ENCODE results near the gene POFUT2.
A peak's percentile ranks its signal among the peaks of the same experiment; 100 is the strongest.
"Not testable (repeated sequence)": the region's sequence is repeated elsewhere in the genome, so short reads cannot be mapped to it uniquely, and the experiment has no call there.

Gene POFUT2

DNA sequence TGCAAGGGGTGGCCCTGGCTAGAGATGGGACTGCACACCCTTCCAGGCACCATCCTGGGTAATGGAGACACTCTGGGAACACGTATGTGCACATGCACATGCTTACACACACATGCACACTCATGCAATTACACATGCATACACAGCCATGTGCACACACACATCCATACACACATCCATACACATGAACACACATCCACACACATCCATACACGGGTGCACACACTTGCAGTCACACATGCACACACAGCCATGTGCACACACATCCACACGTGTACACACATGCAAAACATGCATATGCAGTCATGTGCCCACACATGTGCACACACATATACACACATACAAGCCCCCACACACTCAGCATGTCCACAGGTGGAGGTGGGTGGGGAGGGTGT is 22.3 kb upstream of the POFUT2 start:
- DNase-seq: no peak

- peak; percentile 20 to 54 for DNase-seq
Observed at GRCh38 chr21:45309069-45309986, 21.6 kb upstream of the POFUT2 start.

DNA sequence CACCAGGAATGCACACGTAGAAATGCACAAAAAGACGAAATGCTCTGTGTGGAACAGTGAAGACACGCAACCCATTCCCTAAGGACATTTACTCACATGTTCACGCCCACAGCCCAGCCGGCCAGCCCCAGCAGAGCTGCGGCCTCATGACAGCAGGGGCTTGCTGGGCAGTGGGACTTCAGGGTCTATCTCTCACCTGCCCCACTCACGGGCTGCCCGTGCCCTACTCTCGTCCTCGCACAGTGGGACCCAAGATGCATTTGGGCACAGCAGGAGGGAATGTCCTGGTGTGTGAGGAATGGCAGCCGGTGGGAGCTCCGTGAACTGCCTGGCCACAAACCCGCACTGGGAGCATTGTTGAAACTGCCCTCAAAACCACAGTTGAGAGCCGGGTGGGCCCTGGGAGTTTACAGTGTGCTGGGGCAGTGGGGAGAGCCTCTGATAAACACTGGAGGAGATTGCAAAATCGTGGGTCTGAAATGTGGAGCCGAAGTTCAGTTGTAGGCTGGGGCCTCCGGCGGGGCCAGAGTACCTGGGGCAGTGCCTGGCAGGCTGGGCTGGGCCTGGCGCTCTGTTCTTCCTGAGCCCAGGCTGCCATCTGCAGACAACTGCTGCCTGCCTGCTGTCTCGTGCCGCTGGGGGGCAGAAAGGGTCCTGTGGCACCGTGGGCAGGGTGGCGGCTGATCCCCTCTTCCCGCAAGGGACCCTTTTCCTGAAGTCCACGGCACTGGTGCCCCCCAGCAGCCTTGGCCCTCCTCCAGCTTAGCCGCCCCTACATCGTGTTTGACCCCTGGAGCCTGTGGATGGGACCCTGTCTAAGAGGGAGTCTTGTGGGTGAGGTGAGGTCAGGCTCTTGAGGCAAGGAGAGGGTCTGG is 20.7 kb upstream of the POFUT2 start:
- DNase-seq: no peak

DNA sequence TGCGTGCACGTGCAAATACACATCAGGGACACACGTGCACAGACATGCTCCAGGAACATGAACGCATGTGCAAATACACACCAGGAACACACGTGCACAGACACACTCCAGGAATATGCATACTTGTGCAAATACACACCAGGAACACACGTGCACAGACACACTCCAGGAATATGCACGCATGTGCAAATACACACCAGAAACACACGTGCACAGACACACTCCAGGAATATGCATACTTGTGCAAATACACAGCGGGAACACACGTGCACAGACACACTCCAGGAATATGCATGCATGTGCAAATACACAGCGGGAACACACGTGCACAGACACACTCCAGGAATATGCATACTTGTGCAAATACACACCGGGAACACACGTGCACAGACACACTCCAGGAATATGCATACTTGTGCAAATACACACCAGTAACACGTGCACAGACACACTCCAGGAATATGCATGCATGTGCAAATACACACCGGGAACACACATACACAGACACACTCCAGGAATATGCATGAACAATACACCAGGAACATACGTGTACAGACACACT is 20.0 kb upstream of the POFUT2 start:
- not testable (repeated sequence) for DNase-seq

DNA sequence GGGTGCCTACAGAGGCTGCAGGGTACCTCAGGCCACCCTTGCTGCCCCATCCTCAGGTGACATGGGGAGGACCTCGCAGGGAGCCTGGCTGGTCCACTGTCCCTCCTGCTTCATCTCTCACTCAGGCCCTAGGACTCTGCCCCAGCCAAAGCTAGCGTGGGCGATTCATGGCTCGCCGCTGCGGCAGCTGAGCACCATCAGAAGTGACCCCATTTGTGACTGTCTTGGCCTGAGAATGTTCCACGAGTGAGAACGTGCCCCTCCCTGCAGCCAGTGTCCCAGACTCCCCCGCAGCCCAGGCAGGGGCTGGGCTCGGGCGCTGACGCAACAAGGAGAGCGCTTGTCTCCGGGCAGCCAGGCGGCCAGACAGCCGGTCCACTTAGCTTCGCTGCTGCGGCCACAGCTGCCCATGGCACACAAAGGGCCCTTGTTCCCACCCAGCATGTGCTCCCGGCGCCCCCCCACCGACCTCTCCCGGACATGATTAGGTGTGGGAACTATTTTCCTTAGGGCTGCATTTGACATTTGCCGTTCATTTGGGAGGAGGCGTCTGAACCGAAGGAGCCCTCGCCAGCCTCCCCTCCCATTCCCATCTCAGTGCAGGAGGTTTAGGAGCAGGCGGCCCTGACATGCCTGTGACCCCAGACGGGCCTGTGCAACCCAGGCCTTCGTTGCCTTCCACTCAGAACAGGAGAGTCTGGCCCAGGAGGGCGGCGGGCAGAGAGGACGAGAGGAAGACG is 19.3 kb upstream of the POFUT2 start:
- DNase-seq: no peak

DNA sequence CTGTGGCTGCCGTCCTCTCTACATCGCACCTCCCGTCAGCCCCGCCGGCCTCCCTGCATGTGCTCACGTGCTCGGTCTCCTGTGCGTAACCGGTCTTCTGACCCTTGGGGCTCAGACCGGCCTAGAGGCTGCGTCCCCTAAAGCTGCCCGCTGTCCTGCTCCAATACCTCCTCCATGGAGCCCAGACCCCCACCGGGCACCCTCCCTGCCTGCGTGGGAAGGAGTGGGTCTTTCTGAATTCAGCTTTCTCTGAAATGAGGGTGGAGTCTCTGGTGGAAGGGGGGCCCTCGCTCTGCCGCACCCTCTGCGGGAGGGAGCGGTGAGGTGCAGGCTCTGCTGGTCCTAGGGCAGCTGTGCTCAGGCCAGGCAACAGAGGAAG is 18.7 kb upstream of the POFUT2 start:
- DNase-seq: no peak

DNA sequence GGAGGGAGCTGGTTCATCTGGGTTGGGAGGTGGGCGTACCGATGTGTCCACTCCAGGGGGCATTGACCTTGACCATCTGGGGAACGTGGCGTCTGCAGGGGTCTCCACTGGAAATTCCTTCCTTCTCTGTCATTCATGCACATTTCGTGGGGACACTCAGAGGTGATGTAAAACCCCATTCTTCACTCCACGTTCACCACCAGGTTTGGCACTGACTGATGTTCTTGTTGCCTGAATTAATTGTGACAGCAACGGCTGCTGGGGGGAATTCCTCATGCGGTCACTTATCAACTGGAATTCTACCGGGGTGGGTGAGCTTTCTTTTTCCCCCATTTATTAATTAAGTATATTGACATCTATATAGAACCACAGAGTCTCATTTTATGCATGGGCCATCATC is 18.1 kb upstream of the POFUT2 start:
- no peak for DNase-seq

DNA sequence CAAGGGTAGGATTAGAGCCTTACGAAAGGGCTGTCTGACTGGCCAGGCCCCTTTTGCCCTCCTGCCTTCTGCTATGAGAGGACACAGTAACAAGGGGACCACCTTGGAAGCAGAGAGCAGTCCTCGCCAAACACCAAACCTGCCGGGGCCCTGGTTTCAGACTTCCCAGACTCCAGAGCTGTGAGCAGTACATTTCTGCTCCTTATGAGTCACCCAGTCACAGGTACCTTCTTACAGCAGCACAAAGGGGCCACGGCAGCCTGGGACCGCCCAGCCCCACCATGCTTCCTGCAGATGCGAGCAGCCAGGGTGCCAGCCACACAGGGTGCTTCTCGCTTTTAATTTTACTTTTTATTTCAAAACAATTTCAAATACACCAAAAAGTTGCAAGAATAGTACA is 17.2 kb upstream of the POFUT2 start:
- DNase-seq: peak in 1 of 2 donors; percentile 43

- DNase-seq: no peak
Observed at GRCh38 chr21:45304476-45304830, 16.8 kb upstream of the POFUT2 start.

GRCh38 chr21:45303751-45304475 is 16.2 kb upstream of the POFUT2 start:
- DNase-seq: no peak

DNA sequence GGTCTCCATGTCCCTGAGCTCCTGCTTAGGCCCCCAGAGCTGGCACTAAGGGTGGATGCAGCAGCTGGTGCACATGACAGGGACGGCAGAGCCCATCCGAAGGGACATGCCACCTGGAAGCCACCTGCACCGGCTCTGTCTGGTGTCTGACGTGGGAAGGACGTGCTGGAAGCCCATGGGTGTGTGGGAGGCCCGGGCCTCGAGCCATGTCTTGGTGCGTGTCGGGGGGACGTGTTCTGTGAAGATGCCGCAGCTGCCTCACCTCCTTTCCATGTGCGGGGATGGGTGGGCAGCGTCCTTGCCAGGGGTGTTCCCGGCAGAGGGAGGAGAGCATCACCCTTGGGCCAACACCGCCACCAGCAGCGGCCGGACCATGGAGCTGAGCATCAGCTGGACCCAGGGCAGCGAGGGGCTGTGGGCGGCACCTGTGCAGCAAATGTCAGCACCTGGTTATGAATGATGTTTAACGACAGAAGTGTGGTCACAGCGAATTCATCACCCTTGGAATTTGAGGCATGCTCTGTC is 15.5 kb upstream of the POFUT2 start:
- no peak for DNase-seq

DNA sequence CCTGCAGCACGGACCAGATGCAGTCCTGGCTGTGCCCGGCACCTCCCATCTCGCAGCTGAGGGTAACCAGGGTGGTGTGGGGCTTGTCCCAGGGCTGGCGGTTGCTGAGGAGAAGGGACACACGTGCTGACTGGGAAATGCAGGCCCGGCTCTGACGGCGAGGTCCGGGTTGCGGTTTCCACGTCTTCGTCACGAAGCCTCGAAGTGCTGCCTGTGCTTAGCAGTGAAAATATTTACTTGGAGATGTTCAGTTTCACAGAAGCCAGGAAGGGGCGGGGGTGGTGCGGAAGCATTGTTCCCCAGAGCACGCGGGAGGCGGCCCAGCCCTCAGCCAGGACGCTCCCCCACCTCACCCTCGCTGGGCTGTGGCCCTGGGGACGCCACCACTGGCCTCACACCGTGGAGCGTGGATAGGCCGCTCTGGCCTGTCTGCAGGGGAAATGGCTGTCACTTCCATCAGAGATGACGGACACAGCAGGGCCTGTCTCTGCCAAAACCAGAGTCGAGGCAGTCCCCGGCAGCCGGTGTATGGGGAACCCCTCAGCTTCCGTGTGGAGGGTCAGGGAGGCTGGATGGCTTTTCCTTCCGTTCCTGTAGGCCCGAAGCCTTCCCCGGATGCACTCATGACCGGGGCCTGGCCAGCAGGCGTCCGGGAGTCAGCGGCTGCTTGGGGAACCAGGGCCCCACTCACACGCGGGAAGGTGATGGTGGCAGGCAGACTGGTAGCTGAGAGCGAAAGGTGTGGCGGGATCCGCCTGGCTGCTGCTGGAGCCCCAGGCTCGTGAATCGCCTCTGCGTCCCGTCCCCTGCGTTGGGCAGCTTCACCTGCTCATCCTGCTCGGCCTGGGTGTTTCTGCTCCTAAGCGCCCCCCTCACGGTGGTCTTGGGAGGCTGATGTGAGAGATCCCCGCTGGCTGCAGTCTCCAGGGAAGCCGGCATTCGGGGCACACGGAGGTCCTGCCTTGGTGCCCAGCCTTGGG is 14.7 kb upstream of the POFUT2 start:
- DNase-seq: peak; percentile 66 to 80

GRCh38 chr21:45301521-45302081 is 13.9 kb upstream of the POFUT2 start:
- DNase-seq: no peak

- DNase-seq: no peak
Observed at GRCh38 chr21:45300786-45301520, 13.3 kb upstream of the POFUT2 start.

GRCh38 chr21:45299864-45300785 is 12.4 kb upstream of the POFUT2 start:
- DNase-seq: no peak

DNA sequence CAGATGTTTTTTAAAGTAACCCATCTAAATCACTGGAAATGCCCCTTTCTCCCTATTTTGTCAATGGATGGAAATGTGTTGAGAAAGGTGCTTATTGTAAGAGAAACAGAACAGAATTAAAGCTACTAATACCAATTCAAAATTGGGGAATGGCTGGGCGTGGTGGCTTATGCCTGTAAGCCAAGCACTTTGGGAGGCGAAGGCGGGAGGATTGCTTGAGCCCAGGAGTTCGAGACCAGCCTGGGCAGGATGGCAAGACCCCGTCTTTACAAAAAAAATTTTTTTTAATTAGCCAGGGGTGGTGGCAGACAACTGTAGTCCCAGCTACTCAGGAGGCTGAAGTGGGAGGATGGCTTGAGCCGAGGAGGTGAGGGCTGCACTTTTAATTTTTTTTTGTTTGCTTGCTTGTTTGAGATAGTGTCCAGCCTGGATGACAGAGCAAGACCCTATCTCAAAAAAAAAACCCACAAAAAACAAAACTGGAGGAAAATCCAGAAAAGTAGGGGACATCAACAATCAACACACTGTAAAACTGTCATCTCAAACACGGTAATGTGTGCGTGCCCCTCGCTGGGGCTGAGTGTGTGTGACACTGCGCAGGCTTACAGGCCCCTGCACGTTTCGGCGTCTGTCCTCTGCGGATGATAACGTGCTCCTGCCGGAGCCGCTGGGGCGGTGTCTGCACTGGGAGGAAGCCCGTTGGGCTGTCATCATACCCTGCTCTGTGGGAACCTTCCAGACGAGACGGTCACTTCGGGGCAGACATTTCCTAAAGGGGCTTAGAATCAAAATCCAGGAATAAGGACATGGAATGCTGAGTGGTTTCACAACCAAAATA is 11.6 kb upstream of the POFUT2 start:
- no peak for DNase-seq

- no peak for DNase-seq
Observed at GRCh38 chr21:45297869-45298268, 10.2 kb upstream of the POFUT2 start.
